Thyroid gland (tissue), 4 donors: ENCODE data around the gene TEX2. TPM values are rescaled to one million over a fixed set of nuclear protein-coding genes. Genes with fewer than 3 reads are reported as not detected.
"Not testable (repeated sequence)": the region's sequence is repeated elsewhere in the genome, so short reads cannot be mapped to it uniquely, and the experiment has no call there.

Experiments
- DNase-seq, 2 donors: peaks; one replicate each; pipeline ENCODE4 v3.0.0-alpha.2; 2019
- H3K27ac ChIP-seq, 3 donors: fragments of 200-600 bp; sonication (generic); 1 replicate in 2 of 3; 2 replicates in 1 of 3; pipeline ENCODE4 v1.5.1; 2016 to 2019; ENCODE audit warnings: mild to moderate bottlenecking in 1 of 3, moderate library complexity in 1 of 3
- H3K27me3 ChIP-seq: fragments of 200-600 bp; sonication (generic); one replicate; pipeline ENCODE4 v1.5.1; 2019
- H3K36me3 ChIP-seq, 2 donors: fragments of 200-600 bp; sonication (generic); one replicate each; pipeline ENCODE4 v1.5.1; 2016 to 2019
- H3K4me1 ChIP-seq, 2 donors: fragments of 200-600 bp; sonication (generic); one replicate each; pipeline ENCODE4 v1.5.1; 2017 to 2019
- H3K4me3 ChIP-seq, 3 donors: fragments of 200-600 bp; sonication (generic); replicated peaks in 1 of 3; 1 replicate in 2 of 3; 2 replicates in 1 of 3; pipeline ENCODE4 v1.5.1; 2016; ENCODE audit warnings: mild to moderate bottlenecking in 1 of 3
- H3K9me3 ChIP-seq: fragments of 200-600 bp; sonication (generic); one replicate; pipeline ENCODE4 v1.5.1; 2017
- CTCF ChIP-seq, 6 experiments: fragments of 200-600 bp in 3 of 6; fragments of 450-650 bp in 3 of 6; sonication (generic) in 3 of 6; IDR thresholded peaks; one replicate each; pipeline ENCODE4 v1.5.1; 2016 to 2019; ENCODE audit warnings: antibody characterized with exemption in 6 of 6, mild to moderate bottlenecking in 2 of 6, inconsistent platforms in 1 of 6, moderate library complexity in 1 of 6
- POLR2A ChIP-seq, 2 donors: fragments of 450-650 bp; IDR thresholded peaks; one replicate each; pipeline ENCODE4 v1.6.1; 2017; ENCODE audit warnings: antibody characterized with exemption in 2 of 2, mild to moderate bottlenecking in 2 of 2, moderate library complexity in 1 of 2
- WGBS, 2 donors: methylation state at CpG; one replicate each; pipeline ENCODE4 v1.1.5; 2017; 5-methylcytosine and 5-hydroxymethylcytosine counted together
- intact Hi-C: fragments of 100-400 bp; cut with DNase I; formaldehyde crosslinking; loops from one replicate; pipeline ENCODE4 v1.15.1; 2023
- total RNA-seq, 4 donors: library from RNA; depleted of rRNA; stranded (reverse); fragments of >200 nt; gene quantifications; one replicate each; pipeline ENCODE4 v1.2.3, GENCODE V29; 2016

The TEX2 gene
- total RNA-seq, 4 donors from 2014 or later: 63.9 to 101 (median 71.7) TPM

GRCh38 chr17:64225410-64225809, 37.6 kb downstream of the TEX2 start:
- H3K27me3 ChIP-seq: no peaks in the 10 kb centered on the region
- H3K27ac ChIP-seq: peak overlapping the region in 2 of 3 donors; percentile 18 to 50
- no peak overlapping the region for H3K4me3 ChIP-seq
- intact Hi-C loops: no loop called here
- WGBS, 2 donors: 95 to 97% methylated on average over 3 of the region's 3 CpGs
- TF ChIP-seq POLR2A (IDR thresholded peaks at IDR 0.05) (no peak), CTCF (IDR thresholded peaks at IDR 0.05) (no peak)
- H3K4me1 ChIP-seq: peaks cover 21 to 51% of the 10 kb centered on the region in 2 donors
- no peaks in the 10 kb centered on the region for H3K9me3 ChIP-seq
- DNase-seq: no peak
- H3K36me3 ChIP-seq: no peaks in the 10 kb centered on the region

GRCh38 chr17:64223931-64224629, 39.0 kb downstream of the TEX2 start:
- H3K27me3 ChIP-seq: no peaks in the 10 kb centered on the region
- no peak for DNase-seq
- H3K4me3 ChIP-seq: no peak overlapping the region
- no peaks in the 10 kb centered on the region for H3K36me3 ChIP-seq
- WGBS, 2 donors: 77 to 83% methylated on average over 4 of the region's 4 CpGs
- TF ChIP-seq POLR2A (IDR thresholded peaks at IDR 0.05) (no peak), CTCF (IDR thresholded peaks at IDR 0.05) (no peak)
- intact Hi-C loops: no loop called here
- H3K9me3 ChIP-seq: no peaks in the 10 kb centered on the region
- peaks cover 18 to 38% of the 10 kb centered on the region in 2 donors for H3K4me1 ChIP-seq
- H3K27ac ChIP-seq: peak overlapping the region in 2 of 3 donors; percentile 18 to 50

- H3K27me3 ChIP-seq: no peaks in the 10 kb centered on the region
- no peak for TF ChIP-seq POLR2A (IDR thresholded peaks at IDR 0.05)
- no peak for TF ChIP-seq CTCF (IDR thresholded peaks at IDR 0.05)
- H3K36me3 ChIP-seq: no peaks in the 10 kb centered on the region
- DNase-seq: no peak
- peaks cover 24 to 39% of the 10 kb centered on the region in 2 donors for H3K4me1 ChIP-seq
- intact Hi-C loops: no loop called here
- H3K9me3 ChIP-seq: no peaks in the 10 kb centered on the region
- 93 to 98% methylated on average over 2 of the region's 2 CpGs for WGBS, 2 donors
- no peak overlapping the region for H3K4me3 ChIP-seq
- peak overlapping the region in 2 of 3 donors; percentile 8 to 50 for H3K27ac ChIP-seq
These were observed 39.8 kb downstream of the TEX2 start for GRCh38 chr17:64223283-64223682.

GRCh38 chr17:64221679-64222078, 41.4 kb downstream of the TEX2 start:
- Histone ChIP-seq H3K27ac (no peak overlapping the region), H3K4me1 (peaks cover 37 to 52% of the 10 kb centered on the region in 2 donors), H3K9me3 (no peaks in the 10 kb centered on the region), H3K27me3 (no peaks in the 10 kb centered on the region), H3K4me3 (no peak overlapping the region), H3K36me3 (no peaks in the 10 kb centered on the region)
- no peak for TF ChIP-seq POLR2A (IDR thresholded peaks at IDR 0.05)
- no peak for TF ChIP-seq CTCF (IDR thresholded peaks at IDR 0.05)
- intact Hi-C loops: no loop called here
- DNase-seq: no peak
- 79 to 80% methylated on average over 1 of the region's 1 CpG for WGBS, 2 donors

GRCh38 chr17:64220604-64221003, 42.5 kb downstream of the TEX2 start:
- 94 to 100% methylated on average over 1 of the region's 1 CpG for WGBS, 2 donors
- intact Hi-C loops: not testable (repeated sequence)

More at GRCh38 chr17:64220604-64221003, 42.5 kb downstream of the TEX2 start:
- not testable (repeated sequence) for DNase-seq, H3K36me3 ChIP-seq, H3K27me3 ChIP-seq, H3K4me3 ChIP-seq, H3K27ac ChIP-seq, H3K9me3 ChIP-seq
- peaks cover 48 to 55% of the 10 kb centered on the region in 2 donors for H3K4me1 ChIP-seq
